HCT116 (cell line): Measurements from ENCODE around the gene RFXANK. TPM values are rescaled to one million over a fixed set of nuclear protein-coding genes. Genes with fewer than 3 reads are reported as not detected.

Source experiments
- ATAC-seq: fragments of 200-7000 bp; cut with Tn5 transposase; 2 replicates; pipeline ENCODE4 v1.9.1; 2020; ENCODE audit warnings: mild to moderate bottlenecking, moderate library complexity
- BruUV-seq: library from RNA; stranded (reverse); fragments of 400-500 nt; replicated peaks from 2 replicates; lab custom pipeline; 2021; lab: Mats Ljungman, UMichigan
- CTCF ChIA-PET: fragments of 300-600 bp; sonication (Branson Sonifier 250); formaldehyde crosslinking; loops from one replicate; lab custom pipeline; 2021; ENCODE audit warnings: antibody characterized with exemption; lab: Charles Lee
- POLR2A ChIA-PET: fragments of 300-600, 350-600 bp; sonication (Branson Sonifier 250); formaldehyde crosslinking; loops from one replicate; lab custom pipeline; 2021; ENCODE audit warnings: antibody characterized with exemption; lab: Charles Lee
- RAD21 ChIA-PET, 2 experiments: fragments of 300-600 bp; sonication (Branson Sonifier 250); formaldehyde crosslinking; loops; one replicate each; lab custom pipeline; 2023; ENCODE audit warnings: low total read pairs in 2 of 2; ENCODE audit not compliant: uncharacterized antibody in 2 of 2, unreplicated experiment in 2 of 2, low non-redundant PET in 1 of 2; lab: Charles Lee
- DNase-seq: peaks from one replicate; pipeline ENCODE4 v3.0.0-alpha.2; 2010; ENCODE audit warnings: low read depth, low spot score
- H2AFZ ChIP-seq: fragments of 200-600 bp; shearing (Covaris generic), sonication (generic); 2 replicates; pipeline ENCODE4 v1.6.1; 2017; ENCODE audit warnings: low read depth, mixed run types, mixed read lengths, antibody characterized with exemption, low read length; ENCODE audit not compliant: poor library complexity, severe bottlenecking
- H3K27ac ChIP-seq: 2 replicates; pipeline ENCODE4 v1.5.1; 2012; ENCODE audit warnings: low read depth, low read length
- H3K27me3 ChIP-seq: fragments of 200-600 bp; sonication (generic); 2 replicates; pipeline ENCODE4 v1.6.1; 2016; ENCODE audit warnings: mixed run types, low read length, mixed read lengths; ENCODE audit not compliant: insufficient read depth
- H3K36me3 ChIP-seq, 2 experiments: fragments of 200-500 bp in 1 of 2; fragments of 200-600 bp in 1 of 2; sonication (Bioruptor generic) in 1 of 2; sonication (generic) in 1 of 2; 2 replicates each; pipeline versions ENCODE4 v1.5.1 to v1.6.1; 2014 to 2016; ENCODE audit warnings: low read length in 2 of 2, inconsistent platforms in 1 of 2, mixed read lengths in 1 of 2, mixed run types in 1 of 2; ENCODE audit not compliant: insufficient read depth in 2 of 2, control insufficient read depth in 1 of 2
- H3K4me1 ChIP-seq, 2 experiments: fragments of 200-600 bp in 1 of 2; sonication (generic) in 1 of 2; 2 replicates each; pipeline versions ENCODE4 v1.5.1 to v1.6.1; 2012 to 2017; ENCODE audit warnings: low read length in 2 of 2, inconsistent platforms in 1 of 2, mild to moderate bottlenecking in 1 of 2, mixed read lengths in 1 of 2, mixed run types in 1 of 2, moderate library complexity in 1 of 2; ENCODE audit not compliant: insufficient read depth in 2 of 2, control insufficient read depth in 1 of 2
- H3K4me2 ChIP-seq: fragments of 200-600 bp; sonication (generic); 2 replicates; pipeline ENCODE4 v1.6.1; 2017; ENCODE audit warnings: mixed run types, low read length, mixed read lengths
- H3K4me3 ChIP-seq, 2 experiments: fragments of 200-600 bp in 1 of 2; sonication (generic) in 1 of 2; replicated peaks in 1 of 2; 2 replicates each; pipeline ENCODE4 v1.5.1; 2011 to 2016; ENCODE audit warnings: low read length in 2 of 2, control low read depth in 1 of 2, low read depth in 1 of 2, mild to moderate bottlenecking in 1 of 2, mixed read lengths in 1 of 2, mixed run types in 1 of 2
- H3K79me2 ChIP-seq: fragments of 200-600 bp; sonication (generic); 2 replicates; pipeline ENCODE4 v1.6.1; 2017; ENCODE audit warnings: mild to moderate bottlenecking, mixed run types, low read length, moderate library complexity, mixed read lengths; ENCODE audit not compliant: insufficient read depth
- H3K9ac ChIP-seq: fragments of 200-600 bp; sonication (generic); 2 replicates; pipeline ENCODE4 v1.6.1; 2016; ENCODE audit warnings: low read length, mixed read lengths
- H3K9me2 ChIP-seq: fragments of 200-600 bp; sonication (generic), shearing (Covaris generic); 2 replicates; pipeline ENCODE4 v1.6.1; 2017; ENCODE audit warnings: mixed run types, mild to moderate bottlenecking, moderate library complexity; ENCODE audit not compliant: insufficient read depth
- H3K9me3 ChIP-seq, 2 experiments: fragments of 200-500 bp in 1 of 2; fragments of 200-600 bp in 1 of 2; sonication (Bioruptor generic) in 1 of 2; sonication (generic) in 1 of 2; 2 replicates each; pipeline ENCODE4 v1.6.1; 2014 to 2017; ENCODE audit warnings: low read length in 2 of 2, mixed read lengths in 2 of 2, inconsistent platforms in 1 of 2, low read depth in 1 of 2, mild to moderate bottlenecking in 1 of 2, mixed run types in 1 of 2, moderate library complexity in 1 of 2; ENCODE audit not compliant: control insufficient read depth in 1 of 2, insufficient read depth in 1 of 2
- H4K20me1 ChIP-seq: fragments of 200-600 bp; sonication (generic), shearing (Covaris generic); 2 replicates; pipeline ENCODE4 v1.6.1; 2017; ENCODE audit warnings: mixed run types, mild to moderate bottlenecking, moderate library complexity; ENCODE audit not compliant: insufficient read depth
- ATF3 ChIP-seq: IDR thresholded peaks from 2 replicates; pipeline ENCODE4 v1.6.1; 2012
- CEBPB ChIP-seq: IDR thresholded peaks from 2 replicates; pipeline ENCODE4 v1.6.1; 2012; ENCODE audit warnings: low read depth
- EGR1 ChIP-seq: IDR thresholded peaks from 2 replicates; pipeline ENCODE4 v1.6.1; 2012; ENCODE audit warnings: low read depth
- ELF1 ChIP-seq: IDR thresholded peaks from 2 replicates; pipeline ENCODE4 v1.6.1; 2012; ENCODE audit warnings: low read depth, borderline replicate concordance
- EZH2 ChIP-seq: fragments of 200-600 bp; sonication (generic); IDR thresholded peaks from 2 replicates; pipeline ENCODE4 v1.6.1; 2017; ENCODE audit warnings: antibody characterized with exemption, mixed run types
- EZH2phosphoT487 ChIP-seq: fragments of 200-600 bp; IDR thresholded peaks from 2 replicates; pipeline ENCODE4 v1.6.1; 2018; ENCODE audit warnings: antibody characterized with exemption, borderline replicate concordance
- FOSL1 ChIP-seq: IDR thresholded peaks from 2 replicates; pipeline ENCODE4 v1.6.1; 2012; ENCODE audit warnings: low read depth
- JUND ChIP-seq: IDR thresholded peaks from 2 replicates; pipeline ENCODE4 v1.6.1; 2012
- POLR2A ChIP-seq: IDR thresholded peaks from 2 replicates; pipeline ENCODE4 v1.7.0; 2011; ENCODE audit warnings: borderline replicate concordance; ENCODE audit not compliant: insufficient read depth, insufficient read length; ENCODE audit errors: extremely low read depth
- POLR2AphosphoS5 ChIP-seq: IDR thresholded peaks from 2 replicates; pipeline ENCODE4 v1.6.1; 2011; ENCODE audit warnings: mild to moderate bottlenecking, low read depth, low read length, moderate library complexity
- RAD21 ChIP-seq: IDR thresholded peaks from 2 replicates; pipeline ENCODE4 v1.6.1; 2012; ENCODE audit warnings: low read depth, mild to moderate bottlenecking
- REST ChIP-seq: IDR thresholded peaks from 2 replicates; pipeline ENCODE4 v1.6.1; 2012; ENCODE audit warnings: low read depth
- SIN3A ChIP-seq: IDR thresholded peaks from 2 replicates; pipeline ENCODE4 v1.6.1; 2012; ENCODE audit warnings: low read depth
- SP1 ChIP-seq: IDR thresholded peaks from 2 replicates; pipeline ENCODE4 v1.6.1; 2012; ENCODE audit warnings: low read depth
- TCF7L2 ChIP-seq: IDR thresholded peaks from 2 replicates; pipeline ENCODE4 v1.7.0; 2011; ENCODE audit warnings: borderline replicate concordance, inconsistent platforms; ENCODE audit not compliant: insufficient read depth, insufficient read length; ENCODE audit errors: extremely low read depth
- ZNF274 ChIP-seq: fragments of 200-500 bp; sonication (Bioruptor generic); IDR thresholded peaks from 2 replicates; pipeline ENCODE4 v1.6.1; 2014; ENCODE audit warnings: mild to moderate bottlenecking, low read depth, low read length, inconsistent platforms
- intact Hi-C: fragments of 100-400 bp; cut with micrococcal nuclease; formaldehyde crosslinking; loops from 2 replicates; pipeline ENCODE4 v1.10.0; 2022
- total RNA-seq: library from RNA; stranded (reverse); gene quantifications from one replicate; pipeline ENCODE4 v1.2.1, GENCODE V29; 2021; ENCODE audit not compliant: unreplicated experiment
- TF ChIP-seq, protein P1 (sequence below): IDR thresholded peaks from 2 replicates; pipeline ENCODE4 v1.6.1; 2011; ENCODE audit warnings: mild to moderate bottlenecking, low read length, moderate library complexity; ENCODE audit not compliant: insufficient replicate concordance; ENCODE audit errors: extremely low read depth

Gene RFXANK
- total RNA-seq, 1 experiment from 2014 or later = 78.9 TPM

DNA sequence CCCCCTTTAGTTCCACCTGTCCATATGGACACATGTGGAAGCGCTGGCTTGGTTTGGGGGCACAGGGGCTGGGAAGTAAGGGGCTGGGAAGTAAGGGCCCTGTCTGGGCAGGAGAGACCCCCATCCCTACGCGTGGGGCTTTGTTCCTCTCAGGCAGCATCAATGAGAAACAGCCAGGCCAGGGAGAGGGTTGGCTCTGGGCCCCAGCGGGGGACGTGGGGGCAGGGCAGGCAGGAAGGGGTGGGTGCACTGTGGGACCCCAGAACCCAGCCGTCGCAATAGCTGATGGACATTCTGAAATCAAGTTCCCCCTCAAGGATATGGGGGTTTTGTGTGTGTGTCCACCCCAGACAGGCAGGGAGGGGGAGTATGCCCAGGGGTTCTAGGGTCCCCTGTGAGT, 20.9 kb downstream of the RFXANK start:
- ChIA-PET CTCF (no interaction called here), POLR2A (no interaction called here), RAD21 (no interaction called here)
- no peaks in the 10 kb centered on the region for H3K9me2 ChIP-seq
- no peak overlapping the region for H3K4me2 ChIP-seq
- no peaks in the 10 kb centered on the region for H3K79me2 ChIP-seq
- no peak overlapping the region for H2AFZ ChIP-seq
- TF ChIP-seq POLR2AphosphoS5 (no peak), SIN3A (no peak), SP1 (no peak), EZH2phosphoT487 (no peak), REST (no peak), EGR1 (no peak), CEBPB (no peak), ELF1 (no peak), TCF7L2 (no peak), ZNF274 (no peak), RAD21 (no peak), FOSL1 (no peak), EZH2 (no peak), POLR2A (no peak), JUND (no peak), ATF3 (no peak)
- TF ChIP-seq, protein P1, sequence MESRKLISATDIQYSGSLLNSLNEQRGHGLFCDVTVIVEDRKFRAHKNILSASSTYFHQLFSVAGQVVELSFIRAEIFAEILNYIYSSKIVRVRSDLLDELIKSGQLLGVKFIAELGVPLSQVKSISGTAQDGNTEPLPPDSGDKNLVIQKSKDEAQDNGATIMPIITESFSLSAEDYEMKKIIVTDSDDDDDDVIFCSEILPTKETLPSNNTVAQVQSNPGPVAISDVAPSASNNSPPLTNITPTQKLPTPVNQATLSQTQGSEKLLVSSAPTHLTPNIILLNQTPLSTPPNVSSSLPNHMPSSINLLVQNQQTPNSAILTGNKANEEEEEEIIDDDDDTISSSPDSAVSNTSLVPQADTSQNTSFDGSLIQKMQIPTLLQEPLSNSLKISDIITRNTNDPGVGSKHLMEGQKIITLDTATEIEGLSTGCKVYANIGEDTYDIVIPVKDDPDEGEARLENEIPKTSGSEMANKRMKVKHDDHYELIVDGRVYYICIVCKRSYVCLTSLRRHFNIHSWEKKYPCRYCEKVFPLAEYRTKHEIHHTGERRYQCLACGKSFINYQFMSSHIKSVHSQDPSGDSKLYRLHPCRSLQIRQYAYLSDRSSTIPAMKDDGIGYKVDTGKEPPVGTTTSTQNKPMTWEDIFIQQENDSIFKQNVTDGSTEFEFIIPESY = no peak
- H3K4me1 ChIP-seq = peaks cover 5 to 10% of the 10 kb centered on the region in 2 experiments; a peak in 2 of 4 replicates
- no peak overlapping the region for H3K27ac ChIP-seq
- H4K20me1 ChIP-seq = no peaks in the 10 kb centered on the region
- no TSS peak for BruUV-seq
- no peaks in the 10 kb centered on the region for H3K27me3 ChIP-seq
- no peak for DNase-seq
- ATAC-seq = no peak
- no peak overlapping the region for H3K4me3 ChIP-seq
- no peaks in the 10 kb centered on the region for H3K9me3 ChIP-seq
- H3K9ac ChIP-seq = no peak overlapping the region
- intact Hi-C loops = no loop called here
- H3K36me3 ChIP-seq = no peaks in the 10 kb centered on the region
